Activated T-cell treated with anti-CD3 and anti-CD28 coated beads, Interleukin-2, amount 50 U/mL, for 48 hours (primary cell): ENCODE results near the gene PCCB.
"Not testable (repeated sequence)": the region's sequence is repeated elsewhere in the genome, so short reads cannot be mapped to it uniquely, and the experiment has no call there.

Experiments used
- DNase-seq, 2 experiments: peaks; one replicate each; pipeline ENCODE4 v3.0.0-alpha.2; 2020

The PCCB gene

GRCh38 chr3:136250059-136250902, at the start of gene PCCB:
Gene PCCB (plus strand): TSS chr3:136250340. CDS start chr3:136250376, 36 bp downstream.
- DNase-seq = peak; percentile 94 to 95

DNA sequence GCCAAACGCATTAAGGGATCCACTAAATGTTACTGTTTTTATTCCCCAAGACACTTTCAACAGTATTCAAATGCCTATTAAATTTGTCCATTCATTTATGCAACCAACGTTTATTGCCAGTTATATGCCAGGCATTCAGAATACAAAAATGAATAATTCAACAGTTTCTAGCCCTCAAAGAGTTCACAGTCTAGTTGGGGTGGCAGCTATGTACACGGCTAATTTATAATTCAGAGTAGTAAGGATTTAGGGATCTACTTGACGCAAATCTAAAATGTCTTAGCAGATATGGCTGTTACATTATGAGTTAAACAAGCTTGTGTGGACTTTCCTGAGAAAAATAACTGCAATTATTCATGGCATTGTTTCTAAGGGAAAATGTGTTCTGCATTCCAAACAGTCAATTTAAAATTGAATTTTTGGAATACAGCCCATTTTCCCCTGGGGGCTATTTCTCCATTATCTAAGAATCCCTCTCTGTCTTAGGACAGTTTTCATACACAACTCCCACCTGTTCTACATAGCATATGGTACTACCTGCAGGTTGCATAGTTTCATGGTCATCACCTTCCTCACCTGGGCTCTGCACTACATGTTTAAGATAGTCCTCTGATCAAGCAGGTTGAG, 42.5 kb upstream of the PCCB start:
- no peak for DNase-seq

- DNase-seq = no peak
These were observed 40.2 kb upstream of the PCCB start for GRCh38 chr3:136209921-136210320.

- DNase-seq = no peak
These were observed 38.6 kb upstream of the PCCB start for GRCh38 chr3:136211547-136211946.

DNA sequence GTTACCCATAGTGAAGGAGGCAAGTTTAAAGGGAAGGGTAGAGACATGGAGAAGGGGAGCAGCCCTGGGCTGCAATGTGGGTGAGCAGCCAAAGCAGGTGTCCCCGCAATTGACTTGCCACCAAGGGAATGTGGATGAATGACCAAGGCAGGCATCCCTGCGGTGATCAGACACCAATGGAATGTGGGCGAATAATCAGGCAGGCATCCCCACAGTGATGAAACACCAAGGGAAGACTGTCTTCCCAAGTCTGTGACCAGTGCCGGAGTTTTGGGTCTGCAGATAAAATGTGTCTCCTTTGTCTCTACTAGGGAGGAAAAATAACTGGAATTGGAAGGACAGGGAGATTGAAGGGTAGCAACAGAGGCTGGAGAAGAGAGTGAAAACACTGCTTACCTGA, 27.4 kb upstream of the PCCB start:
- DNase-seq = not testable (repeated sequence)

GRCh38 chr3:136232413-136232812, 17.7 kb upstream of the PCCB start:
- DNase-seq = no peak

DNA sequence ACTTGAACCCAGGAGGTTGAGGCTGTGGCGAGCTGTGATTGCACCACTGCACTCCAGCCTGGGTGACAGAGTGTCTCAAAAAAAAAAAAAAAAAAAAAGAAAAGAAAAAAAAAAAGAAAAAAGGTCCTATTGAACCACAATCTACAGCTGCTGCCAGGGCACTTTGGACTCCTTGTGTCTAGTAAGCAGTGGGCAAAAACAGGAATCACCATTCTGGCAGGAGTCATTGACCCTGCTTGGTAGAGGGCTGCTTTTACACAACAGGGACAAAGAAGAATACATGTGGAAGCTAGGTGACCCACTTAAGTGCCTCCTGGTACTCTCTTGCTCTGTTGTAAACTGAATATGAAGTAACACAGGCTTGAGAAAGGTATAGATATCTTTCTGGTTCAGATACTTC, 14.6 kb upstream of the PCCB start:
- DNase-seq = no peak

GRCh38 chr3:136236109-136236508, 14.0 kb upstream of the PCCB start:
- DNase-seq = no peak

DNA sequence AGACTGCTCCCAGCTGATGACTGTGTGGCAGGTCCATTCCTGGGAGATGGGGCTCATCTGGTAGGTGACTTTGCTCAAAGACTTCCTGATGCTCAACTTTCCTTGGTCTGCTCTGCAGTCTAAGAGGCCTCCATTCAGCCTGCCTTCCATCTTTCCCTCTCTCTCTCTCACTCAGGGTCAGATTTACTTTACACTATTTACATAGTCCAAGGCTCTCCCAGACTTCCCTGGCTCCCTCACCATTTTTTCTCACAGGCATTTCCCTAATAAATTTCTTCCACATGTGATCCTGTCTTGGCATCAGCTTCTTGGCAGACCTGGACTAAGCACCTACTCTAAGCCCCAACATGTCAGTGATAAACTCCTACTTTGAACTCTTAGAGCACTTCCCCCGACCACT, 13.0 kb upstream of the PCCB start:
- no peak for DNase-seq

GRCh38 chr3:136237961-136238649, 12.0 kb upstream of the PCCB start:
- DNase-seq = no peak

DNA sequence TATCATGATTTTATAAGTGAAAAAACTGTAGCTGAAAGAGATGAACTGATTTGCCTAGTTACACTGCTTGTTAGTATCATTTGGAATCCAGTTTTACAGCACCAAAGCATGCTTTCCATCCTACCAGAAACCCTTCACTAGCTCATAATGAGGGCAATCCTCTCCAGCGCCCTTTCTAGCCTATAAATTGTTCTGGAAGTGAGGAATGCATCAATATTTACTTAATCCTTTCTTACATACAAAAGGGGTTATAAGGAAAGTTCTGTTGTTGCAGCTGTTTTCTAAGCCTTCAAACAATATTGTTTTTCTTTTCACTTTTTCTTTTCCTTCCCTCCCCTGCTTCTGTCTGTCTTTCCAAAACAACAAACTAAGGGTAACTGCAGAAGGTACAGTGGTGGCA, 11.0 kb upstream of the PCCB start:
- DNase-seq = no peak

DNA sequence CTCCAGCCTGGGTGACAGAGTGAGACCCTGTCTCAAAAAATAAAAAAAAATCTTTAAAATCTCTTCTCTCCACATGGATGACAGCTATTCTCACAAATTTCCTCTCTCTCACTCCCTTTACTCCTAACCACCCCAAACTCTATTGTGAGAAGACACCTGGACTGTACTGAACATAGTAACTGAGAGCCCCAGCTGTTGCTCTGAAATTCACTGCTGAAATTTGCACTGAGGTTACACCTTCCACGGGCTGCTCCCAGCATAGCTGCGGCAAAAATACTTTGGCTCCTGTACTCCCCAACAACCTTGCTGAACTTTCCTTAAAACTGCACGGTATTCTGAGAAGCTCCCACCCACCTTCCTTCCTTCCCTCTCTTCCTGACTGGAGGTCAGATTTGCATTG, 4.4 kb upstream of the PCCB start:
- DNase-seq = no peak

GRCh38 chr3:136247436-136247835, 2.7 kb upstream of the PCCB start:
- no peak for DNase-seq

GRCh38 chr3:136247855-136248590, 2.1 kb upstream of the PCCB start:
- DNase-seq = no peak

DNA sequence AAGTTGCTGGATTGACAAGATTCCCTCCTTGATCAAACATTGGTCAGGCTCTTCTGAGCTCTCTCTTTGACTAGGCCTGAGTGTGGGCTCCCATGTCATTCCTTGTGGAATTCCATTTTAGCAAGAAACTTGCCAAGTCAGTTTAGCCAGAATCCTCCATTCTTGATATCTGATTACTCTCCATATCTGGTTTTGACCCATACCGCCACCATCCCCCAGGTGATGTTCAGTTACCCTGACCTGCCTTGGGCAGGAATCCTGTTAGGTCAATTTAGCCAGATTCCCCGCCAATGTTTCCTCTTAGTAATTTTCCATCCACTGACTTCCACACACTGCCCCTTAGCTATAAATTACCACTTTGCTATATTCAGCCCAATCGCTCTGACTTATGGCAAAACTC, 1.0 kb upstream of the PCCB start:
- no peak for DNase-seq

GRCh38 chr3:136249593-136249992, 547 bp upstream of the PCCB start:
- peak in 1 of 2 experiments; percentile 23 for DNase-seq

GRCh38 chr3:136250903-136251460, 842 bp downstream of the PCCB start:
- DNase-seq = peak; percentile 50 to 52

- DNase-seq = no peak
These were observed 1.4 kb downstream of the PCCB start for GRCh38 chr3:136251511-136251910.

GRCh38 chr3:136255672-136256406, 5.7 kb downstream of the PCCB start:
- DNase-seq = no peak

GRCh38 chr3:136258199-136258598, 8.1 kb downstream of the PCCB start:
- DNase-seq = no peak

GRCh38 chr3:136261826-136262225, 11.7 kb downstream of the PCCB start:
- no peak for DNase-seq

- DNase-seq = no peak
These were observed 12.4 kb downstream of the PCCB start for GRCh38 chr3:136262559-136262958.
